GM19239 (cell line): ENCODE measurements around the gene SLC39A11.

ENCODE experiments used
- DNase-seq: peaks from one replicate; pipeline ENCODE4 v3.0.0; 2011; ENCODE audit warnings: low spot score; ENCODE audit not compliant: insufficient read length
- FAIRE-seq: peaks from 2 replicates; lab custom pipeline; 2011; peaks lifted over from hg19 to GRCh38; lab: Jason Lieb, UNC

Gene SLC39A11

GRCh38 chr17:72891627-72892026 lies 200.9 kb downstream of the SLC39A11 start:
- DNase-seq, result no peak
- FAIRE-seq, result no peak

DNA sequence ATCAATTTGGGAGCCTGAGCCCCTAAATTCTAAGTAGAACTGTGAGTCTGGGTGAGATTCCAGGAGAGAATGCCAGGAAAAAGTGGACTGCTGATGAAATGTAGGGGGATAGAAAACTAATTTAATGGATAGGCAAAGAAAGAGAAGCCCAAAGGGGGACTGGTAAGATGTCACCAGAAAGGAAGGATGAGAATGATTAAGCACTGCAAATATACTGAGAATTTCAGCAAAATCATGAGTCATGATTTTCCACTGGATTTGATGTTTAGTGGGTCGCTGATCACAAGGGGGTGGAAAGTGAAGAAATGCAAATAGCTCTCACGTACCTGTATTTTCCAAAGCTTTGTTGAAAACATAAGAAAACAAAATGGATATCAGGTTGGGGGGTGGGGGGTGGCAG lies 201.8 kb downstream of the SLC39A11 start:
- FAIRE-seq (no peak), DNase-seq (no peak)

GRCh38 chr17:72887917-72888316 lies 204.6 kb downstream of the SLC39A11 start:
- no peak for FAIRE-seq
- DNase-seq, result no peak

GRCh38 chr17:72887322-72887721 lies 205.2 kb downstream of the SLC39A11 start:
- no peak for DNase-seq

GRCh38 chr17:72886622-72887021 lies 205.9 kb downstream of the SLC39A11 start:
- FAIRE-seq, result no peak
- DNase-seq, result no peak

More at GRCh38 chr17:72887322-72887721, 205.2 kb downstream of the SLC39A11 start:
- no peak for FAIRE-seq

- DNase-seq (no peak), FAIRE-seq (no peak)
Observed at GRCh38 chr17:72884066-72884465, 208.4 kb downstream of the SLC39A11 start.

DNA sequence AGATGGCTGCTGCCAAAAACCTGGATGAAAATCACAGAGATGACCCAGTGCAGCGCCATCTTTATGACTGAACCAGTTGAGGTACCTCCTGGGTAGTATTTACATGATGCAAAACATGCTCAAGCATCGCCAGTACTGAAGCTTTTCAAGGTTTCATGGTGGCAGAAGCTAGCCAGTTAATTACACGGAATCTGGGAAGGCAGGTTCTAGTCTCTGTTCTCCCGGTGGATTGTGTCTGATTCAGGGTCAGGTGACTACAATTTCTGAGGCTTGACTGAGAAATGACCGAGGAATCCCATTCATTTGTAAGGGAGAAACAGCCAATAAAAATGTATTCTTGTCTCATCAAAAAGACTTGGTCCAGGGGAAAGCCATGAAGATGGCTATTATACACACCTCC lies 209.1 kb downstream of the SLC39A11 start:
- DNase-seq, result no peak
- FAIRE-seq, result no peak

- FAIRE-seq, result no peak
- DNase-seq, result no peak
Observed at GRCh38 chr17:72882426-72882825, 210.1 kb downstream of the SLC39A11 start.

DNA sequence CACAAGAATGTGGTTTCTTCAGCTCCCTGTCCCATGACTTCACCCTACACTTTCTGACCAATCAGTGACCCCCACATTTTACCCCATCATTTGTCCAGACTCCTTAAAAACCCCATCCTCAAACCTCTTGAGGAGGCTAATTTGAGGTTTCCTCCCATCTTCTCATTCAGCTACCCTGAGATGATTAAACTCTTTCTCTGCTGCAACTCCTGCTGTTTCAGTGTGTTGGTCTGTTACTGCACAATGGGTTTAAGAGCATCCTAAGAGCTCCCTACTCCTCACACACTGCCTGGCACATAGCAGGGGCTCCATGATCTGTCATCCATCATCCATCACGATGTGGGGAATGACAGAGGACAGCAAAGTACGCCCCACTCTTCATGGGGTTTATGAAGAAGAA lies 212.6 kb downstream of the SLC39A11 start:
- FAIRE-seq (no peak), DNase-seq (no peak)

DNA sequence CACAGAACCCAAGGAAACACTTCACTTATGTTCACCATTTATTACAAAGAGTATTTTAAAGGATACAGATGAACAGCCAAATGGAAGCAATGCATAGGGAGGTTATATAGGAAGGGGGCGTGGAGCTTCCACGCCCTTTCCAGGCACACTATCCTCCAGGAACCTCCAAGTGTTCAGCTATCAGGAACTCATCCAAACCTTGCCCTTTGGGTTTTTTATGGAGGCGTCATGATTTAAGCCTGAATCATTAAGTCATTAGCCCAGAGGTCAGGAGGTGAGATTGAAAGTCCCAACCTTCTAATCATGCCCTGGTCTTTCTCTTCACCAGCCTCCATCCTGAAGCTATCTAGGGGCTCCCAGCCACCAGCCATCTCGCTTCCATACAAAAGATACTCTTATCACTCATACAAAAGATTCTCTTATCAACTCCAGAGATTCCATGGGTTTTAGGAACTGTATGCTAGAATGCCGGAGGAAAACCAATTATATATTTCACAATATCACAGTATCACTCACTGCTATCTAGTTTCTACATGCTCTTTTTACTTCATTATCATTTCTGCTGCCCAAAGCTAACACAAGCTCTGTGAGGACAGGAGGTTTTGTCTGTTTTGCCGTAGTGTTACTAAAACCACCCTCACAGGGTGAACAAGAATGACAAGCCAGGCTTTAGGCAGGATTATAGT lies 213.4 kb downstream of the SLC39A11 start:
- DNase-seq (no peak), FAIRE-seq (no peak)

GRCh38 chr17:72877348-72877747 lies 215.1 kb downstream of the SLC39A11 start:
- DNase-seq (no peak), FAIRE-seq (no peak)

DNA sequence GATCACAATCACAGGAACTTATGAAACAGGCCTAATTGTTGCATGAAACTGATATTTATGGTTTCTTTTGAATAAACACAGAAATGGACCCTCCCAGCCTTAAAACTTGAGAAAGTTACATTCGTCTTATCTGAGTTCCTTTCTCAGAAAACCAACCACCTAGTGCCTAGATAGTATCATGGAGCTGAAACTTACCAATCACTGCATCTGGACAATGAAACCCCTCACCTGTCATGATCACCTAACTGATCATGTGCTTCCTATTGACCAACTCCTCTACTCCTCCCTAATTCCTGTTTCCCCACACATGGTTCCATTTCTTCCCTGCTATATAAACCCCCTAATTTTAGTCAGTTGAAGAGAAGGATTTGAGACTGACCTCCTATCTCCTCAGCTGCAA lies 216.1 kb downstream of the SLC39A11 start:
- FAIRE-seq (no peak), DNase-seq (no peak)

DNA sequence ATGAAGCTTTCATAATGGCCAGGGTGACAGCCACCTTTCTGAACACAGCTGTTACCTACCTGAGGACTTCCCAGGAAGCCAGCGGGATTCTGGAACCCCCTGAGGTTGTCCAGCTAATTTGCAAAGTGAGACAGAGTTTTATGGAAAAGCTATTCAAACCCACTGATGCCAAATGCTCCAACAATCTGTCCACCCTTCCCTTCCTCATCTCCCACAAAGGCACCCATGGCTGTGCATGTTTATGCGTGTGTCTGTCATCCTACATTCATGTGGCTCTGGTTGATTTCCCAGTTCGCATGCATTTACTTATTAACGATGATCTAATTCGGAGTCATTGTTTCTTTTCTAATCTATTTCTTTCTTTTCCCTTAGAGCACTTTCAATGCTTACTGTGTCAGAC lies 217.1 kb downstream of the SLC39A11 start:
- no peak for FAIRE-seq
- DNase-seq, result no peak

DNA sequence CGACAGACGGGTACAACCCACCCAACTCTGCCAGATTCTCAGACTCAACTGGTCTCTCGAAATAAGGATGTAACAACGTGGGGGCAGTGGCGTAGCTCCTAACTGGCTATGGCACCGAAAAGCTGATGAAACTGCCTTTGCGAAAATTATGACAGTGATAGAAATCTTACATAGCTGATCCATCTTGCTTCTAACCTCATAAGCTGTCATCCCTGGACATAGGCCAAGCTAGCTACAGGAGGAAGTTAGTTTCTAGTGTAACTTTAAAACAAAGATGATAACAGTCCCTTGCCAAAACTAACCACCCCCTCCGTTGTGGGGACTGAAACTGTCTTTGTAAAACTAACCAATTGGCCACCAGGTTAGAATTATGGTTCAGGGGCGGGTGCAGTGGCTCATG lies 220.1 kb downstream of the SLC39A11 start:
- FAIRE-seq, result no peak

DNA sequence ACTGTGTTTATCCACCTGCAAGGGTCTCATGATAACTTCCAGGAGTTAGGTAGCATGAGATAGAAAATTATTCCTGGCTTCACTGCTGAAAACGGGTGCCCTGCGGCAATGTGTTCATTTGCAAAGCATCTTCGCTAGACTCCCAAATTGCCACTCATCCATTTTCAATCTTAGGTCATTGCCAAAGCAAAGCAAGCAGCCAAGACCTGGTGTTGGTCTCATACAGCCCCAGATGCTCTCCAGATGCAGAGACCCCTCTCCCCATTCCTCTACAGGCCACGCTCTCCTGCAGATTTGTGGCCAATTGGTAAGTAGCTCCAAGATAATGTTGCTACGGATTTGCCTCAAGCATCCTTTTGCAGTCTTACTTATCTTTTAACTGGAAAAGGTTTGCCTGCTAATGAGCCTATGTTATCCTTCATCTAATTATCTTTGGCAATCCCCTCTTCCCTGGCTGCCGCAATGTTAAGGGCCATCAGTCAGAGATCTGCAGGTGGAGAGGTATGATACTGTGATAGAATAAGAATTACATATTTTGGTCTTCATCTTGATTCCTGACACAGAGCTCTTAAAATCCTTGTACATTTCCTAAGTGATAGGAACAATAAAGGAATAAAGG lies 222.0 kb downstream of the SLC39A11 start:
- FAIRE-seq (no peak), DNase-seq (no peak)

More for the DNA sequence above, 220.1 kb downstream of the SLC39A11 start:
- no peak for DNase-seq

DNA sequence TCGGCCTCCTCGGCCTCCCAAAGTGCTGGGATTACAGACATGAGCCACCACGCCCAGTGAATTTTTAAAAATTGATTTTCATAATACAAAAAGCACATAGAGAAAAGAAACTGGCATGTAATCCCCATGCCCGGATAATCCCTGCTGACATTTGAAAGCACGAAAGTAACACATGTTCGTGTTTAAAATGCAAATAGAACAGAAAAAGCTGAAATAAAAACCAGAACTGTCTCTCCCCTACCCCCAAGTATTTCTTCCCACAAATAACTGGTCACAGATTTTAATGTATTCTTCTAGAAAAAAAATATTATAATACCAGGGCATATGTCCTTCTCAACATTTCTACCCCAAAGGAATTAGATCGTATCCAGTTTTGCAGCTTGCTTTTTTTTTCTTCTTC lies 222.9 kb downstream of the SLC39A11 start:
- no peak for FAIRE-seq
- no peak for DNase-seq

GRCh38 chr17:72865954-72866353 lies 226.5 kb downstream of the SLC39A11 start:
- no peak for FAIRE-seq
- DNase-seq, result no peak

- DNase-seq, result no peak
- no peak for FAIRE-seq
Observed at GRCh38 chr17:72863526-72864211, 228.8 kb downstream of the SLC39A11 start.

DNA sequence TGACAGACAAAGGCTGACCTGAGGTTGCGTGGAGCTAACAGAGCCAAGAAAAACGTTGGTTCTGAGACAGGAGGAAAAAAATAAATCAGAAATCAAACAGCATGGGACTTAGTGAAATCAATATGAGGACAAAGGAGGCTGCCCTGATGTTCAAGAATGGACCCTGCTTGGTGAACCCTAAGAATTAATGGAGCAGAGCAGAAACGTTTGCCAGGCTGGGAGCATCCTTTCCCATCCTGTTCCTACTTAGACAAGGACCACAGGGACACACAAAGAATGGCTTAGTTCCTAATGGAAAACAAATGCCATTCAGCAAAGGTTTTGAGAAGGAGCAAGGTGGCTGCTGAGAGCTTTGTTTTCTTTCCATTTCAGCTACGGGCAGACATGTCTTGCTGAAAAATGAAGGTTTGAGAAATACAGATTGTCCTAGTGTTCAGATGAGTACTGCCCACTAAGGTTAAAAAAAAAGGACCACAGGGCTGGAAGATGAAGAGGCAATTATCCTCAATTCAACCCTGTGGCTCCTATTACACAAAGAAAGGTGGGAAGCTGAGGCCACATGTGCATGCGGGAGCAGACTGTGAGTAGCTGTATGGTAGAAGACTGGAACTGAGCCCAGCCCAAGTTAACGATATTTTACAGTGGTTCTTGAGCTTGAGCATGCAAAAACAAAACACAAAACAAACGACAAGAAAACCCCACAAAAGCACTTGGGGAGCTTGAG lies 230.1 kb downstream of the SLC39A11 start:
- no peak for FAIRE-seq
- no peak for DNase-seq

- DNase-seq (no peak), FAIRE-seq (no peak)
Observed at GRCh38 chr17:72861811-72862210, 230.7 kb downstream of the SLC39A11 start.

DNA sequence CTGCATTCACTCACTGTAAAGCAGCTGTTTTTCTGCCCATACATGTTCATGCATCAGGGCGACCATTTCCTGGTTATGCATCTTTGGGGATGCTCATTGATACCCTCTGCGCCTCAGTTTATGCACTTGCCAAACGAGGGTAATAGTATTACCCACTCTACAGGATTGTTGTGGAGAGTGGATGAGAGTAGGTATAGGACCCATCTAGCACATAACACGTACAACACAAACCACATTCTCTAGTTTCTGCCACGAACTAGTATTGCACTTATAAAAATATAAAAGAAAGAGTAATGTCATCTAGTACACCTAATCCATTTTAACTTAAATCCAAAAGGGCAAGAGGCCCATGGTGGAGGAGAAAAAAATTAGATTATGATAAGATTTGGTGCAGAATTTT lies 231.7 kb downstream of the SLC39A11 start:
- FAIRE-seq, result no peak

More for the DNA sequence above, 231.7 kb downstream of the SLC39A11 start:
- no peak for DNase-seq
